Activated CD4-positive, alpha-beta T cell treated with anti-CD3 and anti-CD28 coated beads, Interleukin-2, Interleukin-4, amounts not matched to agents 100 ng/mL and 50 ng/mL, durations not matched to agents 16 hours and 8 hours (primary cell): ENCODE results near the gene NOC4L.
"Not testable (repeated sequence)": the region's sequence is repeated elsewhere in the genome, so short reads cannot be mapped to it uniquely, and the experiment has no call there.

Experiments
- DNase-seq: peaks from one replicate; pipeline ENCODE4 v3.0.0-alpha.2; 2020; ENCODE audit warnings: low spot score

The NOC4L gene

DNA sequence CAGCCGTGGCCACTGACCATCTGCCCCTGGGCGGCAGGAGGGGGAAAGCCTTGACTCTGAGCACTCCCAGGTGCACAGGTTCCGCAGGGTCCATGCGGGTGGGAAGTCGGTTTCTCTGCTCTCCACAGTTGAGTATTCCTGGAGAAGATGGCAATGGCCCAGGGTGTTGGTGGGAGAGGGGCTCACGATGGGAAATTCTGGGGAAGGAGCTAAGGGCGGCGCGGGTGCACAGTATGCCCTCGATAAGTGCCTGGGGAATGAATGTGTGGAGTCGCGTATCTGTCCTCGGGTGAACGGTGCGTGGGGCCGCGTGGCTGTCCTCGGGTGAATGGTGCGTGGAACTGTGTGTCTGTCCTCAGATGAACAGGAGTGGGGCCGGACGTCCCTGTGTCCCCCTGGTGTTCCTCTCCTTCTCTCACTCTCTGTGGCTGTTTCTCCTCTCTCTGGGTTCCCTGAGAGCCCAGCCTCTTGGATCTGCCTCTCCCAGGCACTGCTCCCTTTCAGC is 38.0 kb downstream of the NOC4L start:
- no peak for DNase-seq

DNA sequence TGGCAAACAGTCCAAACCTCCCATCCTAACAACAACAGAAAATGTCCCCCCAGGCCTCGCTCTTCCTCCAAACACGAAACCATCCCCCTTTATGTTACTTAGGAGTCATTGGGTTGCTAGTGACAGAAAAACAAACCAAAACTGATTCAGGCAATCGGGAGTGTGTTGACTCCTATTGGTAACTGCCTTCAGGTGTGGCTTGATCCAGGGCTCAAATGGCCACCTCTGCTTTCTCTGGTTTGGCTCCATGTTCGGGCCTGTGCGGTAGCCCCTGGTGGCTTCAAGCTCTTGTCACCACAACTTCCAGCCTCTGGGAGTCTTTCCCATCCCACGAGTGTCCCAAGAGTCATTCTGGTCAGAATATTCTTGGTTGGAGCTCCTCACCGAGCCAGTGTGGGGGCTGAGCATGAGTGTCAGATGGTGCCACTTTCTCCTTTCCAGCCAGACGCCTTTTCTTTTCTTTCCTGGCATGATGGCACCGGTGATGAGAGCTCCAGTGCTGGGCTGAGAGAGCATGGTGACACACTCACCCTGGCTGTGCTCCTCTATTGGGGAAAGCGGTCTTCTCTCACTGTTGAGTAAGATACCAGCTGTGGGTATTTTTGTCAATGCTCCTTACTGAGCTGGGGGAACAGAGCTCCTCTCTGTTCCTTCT is 38.6 kb downstream of the NOC4L start:
- DNase-seq, result no peak

DNA sequence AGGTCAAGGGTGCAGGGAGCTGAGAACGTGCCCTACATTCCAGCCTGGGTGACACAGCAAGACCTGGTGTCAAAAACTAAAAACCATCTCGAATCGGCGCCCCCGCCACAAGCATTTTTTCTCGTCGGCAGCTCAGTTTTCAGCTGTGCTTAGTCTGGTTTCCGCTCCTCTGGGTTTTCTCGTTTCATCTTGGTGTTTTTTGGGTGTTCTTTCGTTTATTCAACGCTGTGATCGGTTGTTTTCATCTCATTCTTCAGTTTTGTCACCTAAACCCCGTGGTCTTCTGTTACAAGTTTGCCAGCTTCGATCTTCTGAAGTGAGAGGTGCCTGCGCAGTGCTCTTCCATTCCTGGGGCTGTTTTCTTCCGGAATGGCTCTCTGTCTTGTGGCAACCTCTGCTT is 41.4 kb downstream of the NOC4L start:
- no peak for DNase-seq

DNA sequence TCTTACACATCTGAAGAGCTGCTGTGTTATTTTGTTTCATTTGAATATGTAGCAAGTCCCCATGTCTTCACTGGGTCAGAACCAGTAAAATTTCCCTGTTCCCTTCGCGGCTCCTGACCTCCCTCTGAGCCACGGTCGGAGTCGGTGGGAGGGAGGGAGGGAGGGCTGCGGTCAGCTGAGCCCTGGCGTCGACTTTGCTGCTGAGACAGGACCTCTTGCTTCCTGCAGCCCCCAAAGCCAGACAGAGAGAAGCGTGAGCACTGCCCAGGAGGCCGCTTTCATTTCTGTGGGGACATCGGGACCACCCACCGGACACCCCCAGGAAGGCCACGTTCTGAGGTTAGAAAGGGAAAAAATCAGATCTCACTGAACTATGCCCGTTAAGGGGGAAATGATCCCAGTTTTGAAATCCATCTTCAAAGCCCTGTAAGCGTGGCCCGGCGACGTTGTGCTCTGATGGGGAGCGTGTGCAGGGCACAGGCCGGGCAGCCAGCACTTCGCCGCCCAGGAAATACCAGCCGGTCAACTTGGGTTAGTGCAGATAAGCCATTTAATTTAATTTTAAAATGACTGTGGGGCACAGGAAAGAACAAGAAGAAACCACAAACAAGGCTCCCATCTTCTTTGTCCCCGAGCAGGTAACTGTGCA is 42.1 kb downstream of the NOC4L start:
- DNase-seq, result no peak

- DNase-seq, result no peak
Observed at GRCh38 chr12:132186857-132187620, 42.8 kb downstream of the NOC4L start.

DNA sequence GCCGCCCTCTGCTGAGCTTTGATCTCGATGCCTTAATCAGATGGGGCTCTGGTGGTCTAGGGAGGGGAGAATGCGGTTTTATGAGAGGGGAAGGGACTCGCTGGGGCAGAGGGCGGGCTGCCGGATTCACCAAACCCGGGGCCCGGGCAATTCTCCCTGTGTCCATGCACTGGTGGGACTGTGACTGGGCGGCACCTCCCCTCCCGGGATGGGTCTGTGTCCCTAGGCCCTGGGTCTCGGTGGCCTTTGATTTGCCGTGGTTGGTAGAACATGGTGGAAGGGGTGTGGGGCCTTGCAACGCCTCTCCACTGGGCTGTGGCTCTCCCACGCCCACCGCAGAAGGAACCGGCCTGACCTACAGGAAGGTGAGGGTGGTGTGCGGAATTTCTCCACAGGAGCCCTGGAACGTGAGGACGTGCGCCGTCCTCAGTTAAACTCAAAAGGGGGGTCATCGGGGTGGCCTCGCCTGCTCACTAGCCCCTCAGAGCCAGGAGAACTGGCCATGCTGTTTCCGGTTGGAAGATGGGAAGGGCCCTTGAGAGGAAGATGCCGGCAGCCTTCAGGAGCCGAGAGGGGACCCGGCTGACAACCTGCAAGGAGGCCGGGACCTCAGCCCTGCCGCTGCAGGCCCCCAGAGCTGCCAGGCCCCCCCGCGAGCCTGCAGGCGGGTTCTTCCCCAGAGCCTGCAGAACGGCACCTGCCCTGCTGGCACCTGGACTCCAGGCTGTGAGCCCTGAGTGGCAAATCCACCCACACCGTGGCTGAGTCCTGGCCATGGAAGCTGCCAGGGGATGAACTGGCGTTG is 43.6 kb downstream of the NOC4L start:
- DNase-seq, result no peak

DNA sequence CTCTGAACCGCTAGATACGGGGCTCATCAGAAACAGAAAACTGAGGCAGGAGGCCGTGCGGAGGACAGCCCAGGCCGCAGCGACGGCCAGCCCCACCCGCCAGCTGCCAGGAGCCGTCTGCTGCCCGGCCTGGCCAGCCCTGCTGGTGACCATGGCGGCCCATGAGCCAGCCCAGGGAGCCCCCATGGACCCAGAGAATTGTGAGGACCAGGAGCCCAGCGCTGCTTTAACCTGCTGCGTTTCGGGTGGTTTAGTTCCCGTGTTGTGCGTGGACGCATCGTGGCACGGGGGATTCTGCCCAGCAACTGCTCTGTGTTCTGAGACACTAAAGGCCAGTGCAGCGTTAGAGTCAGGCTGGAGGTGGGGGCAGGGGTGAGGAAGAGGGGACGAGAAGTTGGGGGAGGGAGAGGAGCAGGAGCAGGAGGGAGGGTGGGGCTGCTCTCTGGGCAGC is 44.2 kb downstream of the NOC4L start:
- no peak for DNase-seq

GRCh38 chr12:132188916-132189325 is 44.7 kb downstream of the NOC4L start:
- no peak for DNase-seq

DNA sequence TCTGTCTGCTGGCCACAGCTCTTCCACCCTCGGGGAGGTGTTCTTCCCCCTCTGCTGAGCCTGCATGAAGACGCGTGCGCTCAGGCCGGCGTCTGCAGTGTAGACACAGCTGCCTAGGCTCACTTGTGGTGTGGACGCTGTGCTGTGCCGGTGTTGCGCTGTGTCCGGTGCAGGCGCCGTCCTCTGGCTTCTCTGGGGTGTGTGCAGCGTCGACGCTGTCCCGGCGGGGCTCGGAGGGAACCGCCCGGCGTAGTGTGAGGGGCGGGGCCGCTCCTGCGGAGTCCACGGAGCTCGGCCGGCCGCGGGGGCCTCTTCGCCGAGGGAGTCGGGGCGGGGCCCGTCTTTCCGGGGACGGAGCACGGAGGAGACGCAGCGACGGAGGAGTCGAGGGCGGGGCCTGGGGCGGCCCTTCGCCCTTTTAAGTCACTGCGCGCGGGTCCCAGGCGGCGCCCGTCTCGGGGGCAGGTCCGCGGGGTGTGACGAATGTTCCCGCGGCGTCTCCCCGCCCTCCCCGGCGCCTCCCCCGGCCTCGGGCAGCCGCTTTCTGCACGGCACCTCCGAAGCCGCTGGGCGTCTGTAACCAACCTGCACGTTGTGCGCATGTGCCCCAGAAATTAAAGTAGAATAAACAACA is 45.2 kb downstream of the NOC4L start:
- peak; percentile 92 for DNase-seq

GRCh38 chr12:132190012-132190755 is 45.9 kb downstream of the NOC4L start:
- DNase-seq, result no peak

- no peak for DNase-seq
Observed at GRCh38 chr12:132190834-132191500, 46.7 kb downstream of the NOC4L start.

DNA sequence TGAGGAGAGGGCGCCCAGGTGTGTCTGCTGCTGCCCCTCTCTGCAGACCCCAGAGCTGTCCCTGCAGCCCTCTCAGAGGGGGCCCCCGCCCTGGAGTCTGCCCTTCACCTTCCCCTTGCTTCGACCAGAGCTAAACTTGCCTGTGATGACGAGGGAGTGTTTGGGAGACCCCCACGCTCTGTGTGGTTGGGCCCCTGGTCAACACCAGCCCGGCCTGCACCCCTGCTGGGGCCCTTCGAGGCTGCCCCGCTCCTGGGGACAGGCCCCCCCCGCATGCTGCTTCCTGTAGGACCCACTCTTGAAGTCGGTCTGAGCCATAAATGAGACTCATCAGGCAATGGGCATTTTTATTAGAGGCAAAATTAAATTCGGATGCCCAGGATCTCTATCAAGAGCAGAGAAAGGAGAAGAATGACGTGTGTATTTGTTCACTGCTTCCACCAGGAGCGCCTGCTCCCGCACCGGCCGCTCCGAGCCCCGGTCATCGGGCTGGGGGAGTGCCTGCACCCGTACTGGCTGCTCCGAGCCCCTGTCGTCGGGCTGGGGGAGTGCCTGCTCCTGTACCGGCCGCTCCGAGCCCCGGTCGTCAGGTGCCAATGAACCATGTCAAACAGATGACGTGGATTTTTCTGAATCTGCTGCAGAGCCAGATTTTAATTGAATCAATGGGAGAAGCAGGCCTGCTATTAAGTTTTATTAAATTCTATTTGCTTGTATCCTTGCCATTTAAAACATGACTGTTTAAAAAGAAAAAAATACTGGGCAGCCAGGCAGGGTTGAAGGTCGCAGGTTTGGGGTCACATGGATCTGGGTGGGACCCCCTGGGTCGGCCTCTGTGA is 47.7 kb downstream of the NOC4L start:
- no peak for DNase-seq

- DNase-seq, result no peak
Observed at GRCh38 chr12:132194056-132194455, 49.8 kb downstream of the NOC4L start.

DNA sequence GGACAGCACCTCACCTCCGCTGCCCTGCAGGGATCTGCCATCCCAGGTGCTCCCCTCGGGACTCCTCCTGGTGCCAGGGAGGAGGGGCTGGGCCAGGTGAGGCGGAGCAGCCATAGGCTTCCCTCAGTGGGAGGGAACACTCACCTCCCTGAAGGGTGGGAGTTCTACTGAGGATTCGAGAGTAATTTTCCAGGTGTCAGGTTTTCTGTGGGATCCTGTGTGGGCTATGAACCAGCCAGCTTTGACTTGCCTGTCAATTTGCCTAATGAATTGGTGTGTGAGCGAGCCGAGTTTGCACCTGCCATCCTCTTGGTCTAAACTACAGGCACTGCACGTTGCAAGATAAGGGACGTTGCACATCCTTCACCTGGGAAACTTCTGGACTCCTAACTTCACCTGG is 50.3 kb downstream of the NOC4L start:
- DNase-seq, result no peak

DNA sequence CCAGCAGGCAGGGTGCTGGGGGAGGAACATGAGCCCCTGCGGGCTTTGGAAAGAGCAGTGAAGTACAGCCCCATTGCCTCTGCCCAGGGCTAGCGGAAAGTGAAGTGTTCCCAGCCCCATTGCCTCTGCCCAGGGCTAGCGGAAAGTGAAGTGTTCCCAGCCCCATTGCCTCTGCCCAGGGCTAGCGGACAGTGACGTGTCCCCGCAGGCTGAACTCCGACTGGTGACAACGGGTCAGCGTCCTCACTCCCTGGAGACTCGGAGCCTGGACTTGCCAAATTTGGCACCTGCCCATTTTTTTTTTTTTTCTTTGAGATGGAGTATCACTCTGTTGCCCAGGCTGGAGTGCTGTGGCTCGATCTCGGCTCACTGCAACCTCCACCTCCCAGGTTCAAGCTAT is 51.0 kb downstream of the NOC4L start:
- DNase-seq, result not testable (repeated sequence)

DNA sequence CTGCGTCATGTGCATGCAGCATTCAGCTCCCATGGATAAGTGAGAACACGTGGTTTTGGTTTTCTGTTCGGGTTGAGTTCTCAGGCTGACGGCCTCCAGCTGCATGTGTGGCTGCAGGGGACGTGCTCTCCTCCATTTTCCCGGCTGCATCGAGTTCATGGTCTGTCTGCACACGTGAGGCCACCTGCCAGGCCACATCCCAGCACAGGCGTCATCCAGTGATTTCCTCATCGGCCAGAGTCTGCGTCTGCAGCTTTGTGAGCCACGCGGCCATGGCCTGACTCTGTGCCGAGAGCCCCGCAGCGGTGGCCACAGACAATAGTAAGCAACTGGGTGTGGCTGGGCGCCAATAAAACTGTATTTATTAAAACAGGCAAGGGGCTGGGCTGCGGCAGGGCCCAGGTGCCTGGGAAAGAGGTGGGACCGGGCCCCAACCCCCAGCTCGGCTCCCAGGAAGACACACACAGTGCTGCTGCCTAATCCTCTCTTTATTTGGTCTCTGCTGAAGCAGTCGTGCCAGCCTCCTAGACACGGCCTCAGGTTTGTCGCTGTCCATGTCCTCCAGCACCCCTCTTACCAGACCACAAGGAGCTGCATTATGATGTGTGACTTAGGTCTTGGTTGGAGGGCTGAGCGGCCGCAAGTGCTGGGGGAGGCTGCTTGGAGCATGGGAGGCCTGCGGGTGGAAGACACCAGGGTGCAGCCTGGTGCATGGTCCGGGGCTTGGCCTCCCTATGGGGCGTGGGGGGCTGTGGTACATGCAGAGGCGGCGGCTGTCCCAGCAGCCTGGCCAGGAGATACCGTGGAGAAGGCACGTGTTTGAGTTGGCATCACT is 52.0 kb downstream of the NOC4L start:
- no peak for DNase-seq

DNA sequence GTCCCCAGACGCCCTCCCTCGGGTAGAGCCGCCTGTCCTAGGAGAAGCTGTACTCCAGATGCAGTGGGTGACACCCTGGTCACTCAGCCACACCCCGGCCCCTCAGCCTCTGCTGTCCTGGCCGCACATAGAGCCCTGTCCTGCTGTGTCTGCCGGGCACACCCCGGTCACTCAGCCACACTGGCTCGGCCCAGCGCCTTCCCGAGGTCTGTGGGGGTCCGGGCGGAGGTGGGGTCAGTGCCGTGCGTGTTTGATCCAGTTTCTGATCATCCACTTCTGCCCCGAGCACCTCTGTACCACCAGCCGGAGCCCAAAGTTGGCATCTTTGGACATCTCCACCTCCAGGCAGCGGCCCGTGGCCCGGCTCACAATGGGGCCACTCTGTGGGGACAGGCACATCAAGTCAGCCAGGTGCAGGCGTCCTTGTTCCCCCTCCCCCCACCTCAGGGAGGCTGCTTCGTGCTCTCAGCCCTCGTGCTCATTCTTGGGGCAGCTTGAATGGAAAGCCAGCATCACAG is 52.7 kb downstream of the NOC4L start:
- DNase-seq, result no peak
